ENCODE measurements around the gene NR5A1. TPM values are rescaled to one million over a fixed set of nuclear protein-coding genes. Genes with fewer than 3 reads are reported as not detected.

NR5A1 gene
- total and polyA plus RNA-seq, 2 of the 13 experiments (the other 11 are each of a cell fraction or from before 2014, with no cell fraction given), result 28.9 to 44.7 TPM

DNA sequence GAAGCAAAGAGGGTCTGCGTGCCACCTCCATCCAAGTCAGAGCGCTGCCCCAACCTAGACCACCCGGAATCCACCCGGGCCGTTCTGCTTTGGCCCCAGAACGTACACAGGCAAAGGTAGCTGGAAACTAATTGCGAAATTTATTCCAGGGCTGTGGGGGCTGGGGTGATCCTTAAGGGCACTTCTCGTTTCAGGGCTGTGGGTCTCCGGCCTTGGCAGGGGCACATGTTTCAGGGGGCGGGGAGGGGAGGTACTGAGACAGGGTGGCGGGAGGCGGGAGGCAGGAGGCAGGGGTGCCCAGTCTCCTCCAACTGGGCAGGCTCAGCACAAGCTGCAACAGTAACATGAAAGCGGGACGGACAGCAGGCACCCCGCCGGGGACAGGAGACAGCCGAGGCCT, 26.1 kb downstream of the NR5A1 start:
- peaks cover 4 to 26% of the 10 kb centered on the region in 2 experiments; a peak in 4 of 5 replicates for H3K27me3 ChIP-seq (ENCODE audit: control insufficient read depth in 1 of 2, insufficient read depth in 2 of 2, low read length in 2 of 2)
- in situ Hi-C loops (cut with HindIII; ENCODE audit: extremely low pct_ligation_motif_present, low pct_unique_long_range_greater_than_20kb), result no loop called here
- 68% methylated on average over 10 of the region's 17 CpGs for WGBS (ENCODE audit: low lambda C conversion rate)
- intact Hi-C loops (cut with micrococcal nuclease; ENCODE audit: unreplicated experiment), result no loop called here
- DNase-seq (ENCODE audit: low spot score) (no peak), ATAC-seq (peak; percentile 2; the same call in 2 of the 3 replicates), FAIRE-seq (no peak)
- TF ChIP-seq CEBPB (IDR thresholded peaks at IDR 0.05; ENCODE audit: borderline replicate concordance, low read depth, low read length) (peak; percentile 62), CCDC6 (CRISPR knock-in tag; IDR thresholded peaks at IDR 0.05) (no peak), ZFP62 (CRISPR knock-in tag; IDR thresholded peaks at IDR 0.05) (no peak), ZNF205 (CRISPR knock-in tag; IDR thresholded peaks at IDR 0.05) (no peak), CEBPG (CRISPR knock-in tag; IDR thresholded peaks at IDR 0.05) (0 out of 2 replicates have a peak, but pooled peaks have one; percentile 14), AGO1 (IDR thresholded peaks at IDR 0.05; ENCODE audit: low read depth, low read length, poor library complexity, severe bottlenecking) (peak; percentile 16)
- ChIA-PET CTCF (ENCODE audit: low intra/inter-chr PET ratio, low total read pairs) (interaction anchor here (0.8 kb wide), 1 partner anchor 62 kb away, joined by 4 read pairs; no protein-coding TSS in a partner anchor), POLR2A (no interaction called here)
- H3K4me2 ChIP-seq (ENCODE audit: low read depth, low read length), result no peak overlapping the region
- BruUV-seq (replicated peaks), result no TSS peak
- H3K4me3 ChIP-seq (replicated peaks in 1 of 3; ENCODE audit: insufficient read depth in 1 of 3, low read depth in 2 of 3, low read length in 3 of 3), result no peak overlapping the region
- no peaks in the 10 kb centered on the region for H3K9me3 ChIP-seq (ENCODE audit: low read length)
- H3K27ac ChIP-seq (ENCODE audit: extremely low read length, insufficient read depth, low read length), result no peak overlapping the region
- H3K9ac ChIP-seq (ENCODE audit: insufficient read depth, low read depth, low read length), result no peak overlapping the region
- H2AFZ ChIP-seq (ENCODE audit: low read length), result no peak overlapping the region
- H3K36me3 ChIP-seq (replicated peaks in 1 of 2; ENCODE audit: control insufficient read depth in 1 of 2, insufficient read depth in 2 of 2, low read length in 2 of 2), result no peaks in the 10 kb centered on the region
- H3K79me2 ChIP-seq (ENCODE audit: insufficient read depth, low read length), result no peaks in the 10 kb centered on the region
- H4K20me1 ChIP-seq (ENCODE audit: insufficient read depth, low read length), result no peaks in the 10 kb centered on the region
- peaks cover 20% of the 10 kb centered on the region for H3K4me1 ChIP-seq (ENCODE audit: insufficient read depth, low read length)

GRCh38 chr9:124480621-124480981, 26.6 kb downstream of the NR5A1 start:
- ChIA-PET POLR2A (no interaction called here), CTCF (ENCODE audit: low intra/inter-chr PET ratio, low total read pairs) (interaction anchor here (0.8 kb wide), 1 partner anchor 61 kb away, joined by 4 read pairs; no protein-coding TSS in a partner anchor)
- no peaks in the 10 kb centered on the region for H3K9me3 ChIP-seq (ENCODE audit: low read length)
- ATAC-seq (peak; percentile 74), FAIRE-seq (peak; percentile 46), DNase-seq (ENCODE audit: low spot score) (peak; percentile 34)
- H3K27me3 ChIP-seq (ENCODE audit: control insufficient read depth in 1 of 2, insufficient read depth in 2 of 2, low read length in 2 of 2), result peaks cover 4 to 31% of the 10 kb centered on the region in 2 experiments; a peak in 4 of 5 replicates
- H4K20me1 ChIP-seq (ENCODE audit: insufficient read depth, low read length), result no peaks in the 10 kb centered on the region
- no peak overlapping the region for H2AFZ ChIP-seq (ENCODE audit: low read length)
- peak overlapping the region; percentile 28; the same call in 1 of the 2 replicates for H3K4me2 ChIP-seq (ENCODE audit: low read depth, low read length)
- H3K4me1 ChIP-seq (ENCODE audit: insufficient read depth, low read length), result peaks cover 21% of the 10 kb centered on the region
- no peak overlapping the region for H3K4me3 ChIP-seq (replicated peaks in 1 of 3; ENCODE audit: insufficient read depth in 1 of 3, low read depth in 2 of 3, low read length in 3 of 3)
- in situ Hi-C loops (cut with HindIII; ENCODE audit: extremely low pct_ligation_motif_present, low pct_unique_long_range_greater_than_20kb) (no loop called here), intact Hi-C loops (cut with micrococcal nuclease; ENCODE audit: unreplicated experiment) (loop anchor here (1.0 kb wide), 1 partner anchor 61 kb away; no protein-coding TSS in a partner anchor)
- H3K27ac ChIP-seq (ENCODE audit: extremely low read length, insufficient read depth, low read length), result no peak overlapping the region
- no CpG with 5 or more reads among the region's 7 CpGs for WGBS (ENCODE audit: low lambda C conversion rate)
- no TSS peak for BruUV-seq (replicated peaks)
- H3K9ac ChIP-seq (ENCODE audit: insufficient read depth, low read depth, low read length), result no peak overlapping the region
- H3K79me2 ChIP-seq (ENCODE audit: insufficient read depth, low read length), result no peaks in the 10 kb centered on the region
- no peaks in the 10 kb centered on the region for H3K36me3 ChIP-seq (replicated peaks in 1 of 2; ENCODE audit: control insufficient read depth in 1 of 2, insufficient read depth in 2 of 2, low read length in 2 of 2)
- TF ChIP-seq MTA3 (CRISPR knock-in tag; IDR thresholded peaks at IDR 0.05) (no peak), ZNF367 (CRISPR knock-in tag; IDR thresholded peaks at IDR 0.05; ENCODE audit: borderline replicate concordance) (no peak), SAP130 (CRISPR knock-in tag; IDR thresholded peaks at IDR 0.05; ENCODE audit: low read depth) (no peak), PHB2 (IDR thresholded peaks at IDR 0.05; ENCODE audit: partially characterized antibody) (no peak), CHD4 (IDR thresholded peaks at IDR 0.05; ENCODE audit: borderline replicate concordance, low read length) (no peak), AGO2 (optimal IDR thresholded peaks at IDR 0.05; ENCODE audit: low read depth, low read length) (peak; percentile 77), GATAD1 (CRISPR knock-in tag; IDR thresholded peaks at IDR 0.05) (no peak), ZBTB39 (CRISPR knock-in tag; IDR thresholded peaks at IDR 0.05) (no peak)
- TF ChIP-seq, protein P1, sequence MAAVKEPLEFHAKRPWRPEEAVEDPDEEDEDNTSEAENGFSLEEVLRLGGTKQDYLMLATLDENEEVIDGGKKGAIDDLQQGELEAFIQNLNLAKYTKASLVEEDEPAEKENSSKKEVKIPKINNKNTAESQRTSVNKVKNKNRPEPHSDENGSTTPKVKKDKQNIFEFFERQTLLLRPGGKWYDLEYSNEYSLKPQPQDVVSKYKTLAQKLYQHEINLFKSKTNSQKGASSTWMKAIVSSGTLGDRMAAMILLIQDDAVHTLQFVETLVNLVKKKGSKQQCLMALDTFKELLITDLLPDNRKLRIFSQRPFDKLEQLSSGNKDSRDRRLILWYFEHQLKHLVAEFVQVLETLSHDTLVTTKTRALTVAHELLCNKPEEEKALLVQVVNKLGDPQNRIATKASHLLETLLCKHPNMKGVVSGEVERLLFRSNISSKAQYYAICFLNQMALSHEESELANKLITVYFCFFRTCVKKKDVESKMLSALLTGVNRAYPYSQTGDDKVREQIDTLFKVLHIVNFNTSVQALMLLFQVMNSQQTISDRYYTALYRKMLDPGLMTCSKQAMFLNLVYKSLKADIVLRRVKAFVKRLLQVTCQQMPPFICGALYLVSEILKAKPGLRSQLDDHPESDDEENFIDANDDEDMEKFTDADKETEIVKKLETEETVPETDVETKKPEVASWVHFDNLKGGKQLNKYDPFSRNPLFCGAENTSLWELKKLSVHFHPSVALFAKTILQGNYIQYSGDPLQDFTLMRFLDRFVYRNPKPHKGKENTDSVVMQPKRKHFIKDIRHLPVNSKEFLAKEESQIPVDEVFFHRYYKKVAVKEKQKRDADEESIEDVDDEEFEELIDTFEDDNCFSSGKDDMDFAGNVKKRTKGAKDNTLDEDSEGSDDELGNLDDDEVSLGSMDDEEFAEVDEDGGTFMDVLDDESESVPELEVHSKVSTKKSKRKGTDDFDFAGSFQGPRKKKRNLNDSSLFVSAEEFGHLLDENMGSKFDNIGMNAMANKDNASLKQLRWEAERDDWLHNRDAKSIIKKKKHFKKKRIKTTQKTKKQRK (IDR thresholded peaks at IDR 0.05; ENCODE audit: low read length), result no peak
